ENCODE data around the gene SEMA4A.
"Not testable (repeated sequence)": the region's sequence is repeated elsewhere in the genome, so short reads cannot be mapped to it uniquely, and the experiment has no call there.

Gene SEMA4A

DNA sequence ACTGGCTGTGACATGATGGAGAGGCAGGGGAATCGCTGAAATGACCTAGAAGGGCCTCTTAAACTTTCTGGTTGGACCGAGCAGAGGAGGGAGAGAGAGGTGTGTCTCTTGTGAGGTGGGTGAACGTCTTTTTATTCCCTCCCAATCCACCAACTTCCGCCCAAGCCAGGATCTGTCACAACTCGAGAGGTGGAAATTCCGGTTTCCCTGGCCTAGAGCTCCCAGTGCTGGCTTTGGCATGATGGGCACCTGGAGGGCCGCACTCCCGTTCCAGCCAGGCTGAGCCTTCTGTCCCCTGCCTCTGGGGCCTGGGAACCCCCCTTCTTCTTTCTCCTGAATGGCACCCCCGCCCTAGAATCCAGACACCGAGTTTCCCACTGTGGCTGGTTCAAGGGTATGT, at the start of gene SEMA4A:
TSS of gene SEMA4A (plus strand) at position 224 of the 400 bp plus-strand sequence. CDS start 994 bp downstream, outside the sequence.
- DNase-seq (ENCODE audit: low read depth in 2 of 2), result no peak

DNA sequence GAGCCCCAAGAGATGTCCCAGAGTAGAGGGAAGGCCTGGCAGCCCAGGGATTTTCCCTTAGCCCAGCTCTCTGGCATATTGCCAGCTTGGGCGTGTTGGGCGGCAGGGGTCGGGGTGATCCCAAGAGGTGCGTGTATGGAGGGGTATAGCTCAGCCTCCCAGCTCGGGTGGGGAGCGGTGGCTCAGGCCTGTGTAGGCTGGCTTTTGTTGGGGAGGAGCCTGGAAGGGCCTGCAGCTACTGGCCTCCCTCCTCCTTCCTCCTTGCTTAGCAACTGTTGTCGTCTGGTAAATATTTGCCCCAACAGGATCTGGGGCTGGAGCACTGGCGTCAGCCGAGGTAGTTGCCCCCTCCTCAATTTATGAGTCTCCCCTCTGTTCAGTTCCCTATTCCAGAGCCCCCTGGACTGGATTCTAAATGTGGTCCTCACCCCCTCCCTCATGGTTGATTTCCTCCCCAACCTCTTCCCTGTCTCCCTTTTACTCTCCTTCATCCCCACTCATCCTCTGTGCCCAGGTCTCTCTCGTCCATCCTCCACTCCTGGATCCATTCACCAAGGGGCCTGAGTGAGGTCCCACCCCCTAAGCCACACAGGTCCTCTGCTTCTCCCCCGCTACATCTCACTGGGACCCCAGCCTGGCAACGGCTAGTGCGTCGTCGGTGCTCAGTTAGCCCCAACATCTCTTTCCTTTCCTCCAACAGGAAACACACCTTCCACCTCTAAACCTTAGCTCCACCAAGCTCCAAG, 49.1 kb upstream of the SEMA4A start:
- DNase-seq (ENCODE audit: low read depth in 2 of 2), result no peak

DNA sequence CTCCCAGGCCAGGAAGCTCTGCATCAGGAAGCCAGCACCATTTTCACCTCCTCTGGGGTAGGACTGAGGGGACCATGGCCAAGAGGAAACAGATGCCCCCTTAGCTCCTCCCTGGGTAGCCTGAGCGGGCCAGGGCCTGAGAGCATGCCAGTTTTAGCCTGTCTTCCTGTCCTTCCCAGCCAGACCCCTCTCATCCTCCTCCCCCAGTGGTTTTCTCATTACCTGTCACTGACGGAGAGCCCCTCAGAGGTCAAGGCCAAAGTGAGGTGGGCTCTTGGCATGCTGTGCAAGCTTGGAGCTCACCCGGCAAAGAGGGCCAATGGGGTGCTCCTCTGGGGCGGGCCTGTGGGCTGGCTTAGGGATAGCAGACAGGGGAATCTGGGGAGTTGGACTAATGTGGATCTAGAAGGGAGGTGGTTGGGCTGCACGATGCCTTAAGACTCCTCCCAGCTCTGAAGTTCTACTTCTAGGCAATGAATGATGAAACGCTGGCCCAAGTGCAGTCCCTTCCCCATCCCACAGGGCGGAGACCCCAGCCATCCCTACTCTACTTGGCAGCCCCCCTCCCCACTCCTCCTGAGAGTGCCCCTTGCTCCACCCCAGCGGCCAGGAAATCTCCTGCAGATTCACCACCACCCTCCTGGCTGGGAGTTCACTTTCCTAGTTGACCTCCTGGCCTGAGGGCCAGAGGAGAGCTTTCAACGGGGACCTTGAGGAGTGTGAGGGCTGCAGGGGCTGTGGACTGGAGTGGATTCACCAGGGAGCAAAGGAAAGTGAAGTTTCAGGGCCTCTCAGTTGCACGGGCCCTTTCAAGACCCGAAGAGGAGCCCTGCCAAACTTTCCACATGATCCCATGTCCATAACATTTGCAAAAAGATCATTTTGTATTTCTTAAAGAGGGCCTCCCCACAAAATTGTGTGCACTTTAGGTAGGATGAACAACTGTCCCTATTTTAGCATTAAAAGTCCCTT, 48.2 kb upstream of the SEMA4A start:
- no peak for DNase-seq (ENCODE audit: low read depth in 2 of 2)

DNA sequence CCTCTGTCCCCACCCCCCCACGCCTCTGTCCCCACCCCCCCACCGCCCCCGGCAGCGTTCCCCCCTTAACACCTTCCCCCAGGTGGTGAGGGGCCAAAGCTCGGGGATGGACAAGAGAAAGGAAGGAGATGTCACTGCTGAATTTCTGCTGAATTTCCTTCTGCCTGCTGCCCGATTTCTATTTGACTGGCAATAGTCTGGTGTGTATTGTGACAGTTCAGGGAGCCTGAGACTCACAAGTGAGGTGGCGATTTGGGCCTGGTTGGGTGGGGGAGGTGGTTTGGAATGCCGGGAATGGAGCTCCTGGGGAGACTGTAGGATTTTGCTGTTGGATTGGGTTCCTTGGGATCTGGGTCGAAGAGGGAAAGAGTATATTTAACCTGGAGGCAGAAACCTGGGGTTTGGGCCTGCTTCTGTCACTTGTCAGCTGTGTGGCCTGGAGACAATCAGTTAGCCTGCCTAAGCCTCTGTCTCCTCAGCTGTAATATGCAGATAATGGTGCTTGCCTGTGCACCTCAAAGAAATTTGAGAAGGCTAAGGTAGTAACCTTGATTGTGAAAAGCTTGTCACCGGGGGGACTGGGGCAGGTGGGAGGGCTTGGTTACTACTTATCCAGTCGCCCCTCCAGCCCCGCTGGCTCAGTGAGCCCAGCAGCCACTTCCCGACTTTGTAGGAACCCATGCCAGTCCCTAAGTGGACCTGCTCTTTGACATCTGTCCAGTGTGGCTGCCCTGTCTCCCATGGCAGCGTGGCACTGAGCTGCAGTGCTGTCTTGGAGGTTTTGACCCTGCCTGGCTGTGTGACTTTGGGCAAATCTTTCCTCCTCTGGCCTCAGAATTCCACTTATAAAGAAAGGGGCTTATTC, 46.5 kb upstream of the SEMA4A start:
- DNase-seq (ENCODE audit: low read depth in 2 of 2), result no peak

DNA sequence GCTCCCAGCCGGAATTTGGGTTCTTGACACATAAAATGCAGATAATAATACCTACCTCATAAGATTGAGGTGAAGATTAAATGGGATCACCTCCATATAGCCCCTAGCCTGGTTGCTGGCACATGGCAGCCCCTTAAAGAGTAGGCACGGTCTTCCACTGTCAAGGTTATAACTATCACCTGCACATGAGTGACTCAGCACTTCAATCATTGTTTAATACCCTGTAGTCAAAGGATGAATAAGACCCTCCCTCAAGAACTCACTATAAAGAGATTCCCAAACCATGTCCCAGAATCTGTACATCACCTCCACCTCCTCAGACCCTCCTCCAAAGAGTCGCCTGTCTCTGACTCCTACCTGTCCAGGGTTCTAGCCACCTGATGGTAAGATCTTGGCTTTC, 45.3 kb upstream of the SEMA4A start:
- no peak for DNase-seq (ENCODE audit: low read depth in 2 of 2)

DNA sequence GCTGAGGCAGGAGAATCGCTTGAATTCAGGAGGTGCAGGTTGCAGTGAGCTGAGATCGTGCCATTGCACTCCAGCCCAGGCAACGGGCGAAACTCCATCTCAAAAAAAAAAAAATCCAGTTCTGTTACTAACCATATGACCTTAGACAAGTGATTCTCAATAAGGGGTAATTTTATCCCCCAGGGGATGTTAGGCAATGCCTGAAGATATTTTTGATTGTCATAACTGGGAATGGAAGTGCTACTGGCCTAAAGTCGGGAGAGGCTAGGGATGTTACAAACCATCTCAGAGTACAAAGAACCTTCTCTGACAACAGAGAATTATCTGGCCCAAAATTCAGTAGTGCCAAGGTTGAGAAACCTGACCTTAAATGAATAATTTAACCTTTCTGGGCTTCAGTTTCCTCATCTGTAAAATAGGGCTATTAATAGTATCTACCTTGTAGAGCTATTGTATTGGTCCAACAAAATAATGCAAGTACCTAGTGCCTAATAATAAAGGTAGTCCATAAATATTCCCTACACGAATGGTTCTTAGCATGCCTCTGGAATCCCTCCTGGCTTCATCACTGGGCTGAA, 44.6 kb upstream of the SEMA4A start:
- DNase-seq (ENCODE audit: low read depth in 2 of 2), result no peak

DNA sequence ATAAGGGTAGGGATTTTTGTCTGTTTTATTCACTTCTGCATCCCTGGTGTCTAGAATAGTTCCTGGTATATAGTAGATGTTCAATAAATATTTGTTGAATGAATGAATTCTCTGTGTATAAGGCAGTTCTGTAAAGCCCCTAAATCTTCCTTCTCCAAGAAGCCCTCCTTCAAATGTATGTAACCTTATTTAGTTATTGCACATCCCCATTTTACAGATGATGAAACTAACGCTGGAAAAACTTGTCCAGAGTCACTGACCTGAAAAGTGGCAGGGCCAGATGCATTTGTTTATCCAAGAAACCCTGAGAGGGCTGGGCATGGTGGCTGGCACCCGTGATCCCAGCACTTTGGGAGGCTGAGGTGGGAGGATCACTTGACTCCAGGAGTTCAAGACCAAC, 43.1 kb upstream of the SEMA4A start:
- no peak for DNase-seq (ENCODE audit: low read depth in 2 of 2)

DNA sequence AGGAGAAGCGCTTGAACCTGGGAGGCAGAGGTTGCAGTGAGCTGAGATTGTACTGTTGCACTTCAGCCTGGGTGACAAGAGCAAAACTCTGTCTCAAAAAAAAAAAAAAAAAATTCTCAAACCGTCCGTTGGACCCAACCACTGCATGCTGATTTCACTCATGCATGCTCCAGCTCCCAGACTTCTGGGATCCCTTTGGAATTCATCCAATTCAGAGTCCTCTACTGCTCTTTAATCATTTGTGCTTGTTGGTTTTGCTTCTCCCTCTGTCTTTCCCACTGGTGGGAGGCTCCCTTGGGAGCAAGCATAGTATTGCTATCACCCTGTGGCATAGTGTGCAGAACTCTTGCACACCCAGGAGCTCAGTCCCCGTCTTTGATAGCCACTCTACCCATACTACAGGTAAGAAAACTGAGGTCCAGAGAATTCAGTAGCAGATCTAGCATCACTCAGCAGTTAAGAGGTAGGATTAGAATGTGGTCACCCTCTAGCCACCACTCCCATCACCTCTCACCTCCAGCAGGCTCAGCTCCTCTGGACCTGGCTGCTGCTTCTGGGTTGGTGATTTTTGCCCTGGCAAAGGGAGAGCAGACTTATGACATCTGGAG, 41.9 kb upstream of the SEMA4A start:
- DNase-seq (ENCODE audit: low read depth in 2 of 2), result no peak

DNA sequence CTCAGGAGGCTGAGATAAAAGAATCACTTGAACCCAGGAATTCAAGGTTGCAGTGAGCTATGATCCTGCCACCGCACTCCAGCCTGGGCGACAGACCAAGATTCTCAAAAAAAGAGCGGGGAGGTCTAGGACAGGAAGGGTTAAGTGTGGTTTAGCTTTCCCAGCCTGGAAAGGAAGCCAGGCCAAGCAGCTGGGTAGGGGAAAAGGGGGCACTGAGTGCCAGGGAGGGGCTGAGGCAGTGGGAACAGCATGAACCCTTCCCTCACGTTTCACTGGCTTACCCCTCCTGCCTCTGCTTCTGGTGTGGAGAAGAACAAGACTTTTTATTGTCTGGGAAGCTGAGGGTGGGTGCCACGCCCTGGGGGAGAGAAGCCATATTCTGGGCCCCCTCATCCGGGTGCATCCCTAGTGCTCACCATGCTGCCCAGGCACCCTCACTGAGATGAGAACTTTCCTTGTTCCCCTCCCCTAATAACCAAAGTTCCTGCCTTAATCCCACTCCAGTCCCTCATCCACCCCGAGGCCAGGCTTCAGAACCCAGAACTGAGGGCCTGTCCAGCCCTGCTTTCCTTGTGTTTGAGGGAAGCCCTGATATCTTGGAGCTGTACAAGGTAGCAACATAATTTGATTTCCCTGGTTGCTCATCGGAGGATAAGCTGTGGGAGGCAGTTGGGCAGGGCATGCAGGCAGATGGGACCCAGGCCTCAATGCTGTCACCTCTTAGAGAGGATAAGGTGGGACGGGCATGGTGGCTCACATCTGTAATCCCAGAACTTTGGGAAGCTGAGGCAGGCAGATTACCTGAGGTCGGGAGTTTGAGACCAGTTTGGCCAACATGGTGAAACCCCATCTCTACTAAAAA, 40.9 kb upstream of the SEMA4A start:
- DNase-seq (ENCODE audit: low read depth in 2 of 2), result no peak

DNA sequence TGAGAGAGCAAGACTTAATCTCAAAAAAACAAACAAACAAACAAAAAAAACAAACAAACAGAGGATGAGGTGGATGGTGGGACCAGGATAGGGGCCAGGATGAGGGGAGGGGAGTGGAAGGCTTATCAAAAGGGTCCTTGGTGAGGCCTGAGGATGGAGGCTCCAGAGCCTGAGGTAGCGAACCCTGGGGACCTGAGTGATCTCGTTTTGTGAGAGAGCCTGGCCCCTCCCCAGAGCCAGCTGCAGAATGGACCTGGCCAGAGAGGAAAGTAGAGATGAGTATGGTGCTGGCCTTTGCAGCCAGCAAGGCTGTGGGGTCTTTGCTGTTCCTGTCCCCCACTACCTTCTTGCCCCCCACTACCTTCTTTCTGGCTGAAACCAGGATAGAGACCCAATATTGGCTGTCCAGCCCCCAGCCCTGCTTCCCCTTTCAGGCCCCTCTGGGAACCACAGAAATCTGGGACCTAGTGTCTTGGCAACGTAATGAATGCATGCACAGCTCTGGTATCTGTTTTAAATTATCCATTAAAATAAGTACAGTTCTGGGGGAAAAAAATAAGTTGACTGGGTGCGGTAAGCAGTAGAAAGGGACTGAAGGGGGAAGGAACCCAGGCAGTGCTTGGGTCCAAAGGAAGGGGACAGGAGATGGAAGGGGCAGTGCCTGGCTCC, 40.0 kb upstream of the SEMA4A start:
- no peak for DNase-seq (ENCODE audit: low read depth in 2 of 2)

DNA sequence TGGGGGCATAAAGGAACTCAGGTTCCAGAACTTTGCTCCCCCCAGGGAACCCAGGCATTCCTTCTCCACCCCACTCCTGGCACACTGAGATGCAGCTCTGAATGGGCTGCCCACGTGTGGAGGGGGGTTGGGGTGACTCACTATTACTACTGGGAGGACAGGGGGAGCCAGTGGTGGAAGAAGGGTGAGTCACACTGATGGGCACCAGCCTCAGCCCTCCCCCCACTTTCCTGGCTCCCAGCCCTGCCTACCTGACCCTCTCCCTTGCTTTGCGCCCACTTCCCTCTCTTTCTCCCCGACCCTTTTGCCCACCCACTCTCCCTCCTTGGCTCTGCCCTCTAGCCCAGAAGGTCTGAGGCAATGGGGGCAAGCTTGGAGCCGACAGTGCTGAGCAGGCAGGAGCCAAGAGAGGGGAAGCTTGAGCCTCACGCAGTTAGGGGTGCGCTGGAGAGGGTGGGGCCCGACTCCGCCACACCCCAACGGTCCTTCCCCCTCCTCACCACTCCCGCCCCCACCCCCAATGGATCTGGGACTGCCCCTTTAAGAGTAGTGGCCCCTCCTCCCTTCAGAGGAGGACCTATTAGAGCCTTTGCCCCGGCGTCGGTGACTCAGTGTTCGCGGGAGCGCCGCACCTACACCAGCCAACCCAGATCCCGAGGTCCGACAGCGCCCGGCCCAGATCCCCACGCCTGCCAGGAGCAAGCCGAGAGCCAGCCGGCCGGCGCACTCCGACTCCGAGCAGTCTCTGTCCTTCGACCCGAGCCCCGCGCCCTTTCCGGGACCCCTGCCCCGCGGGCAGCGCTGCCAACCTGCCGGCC, 39.1 kb upstream of the SEMA4A start, which contains the start of gene LMNA:
TSS of gene LMNA (plus strand) at position 611 of the 818 bp plus-strand sequence. CDS start 208 bp downstream, outside the sequence.
- peak; percentile 81 for DNase-seq (ENCODE audit: low read depth in 2 of 2)

DNA sequence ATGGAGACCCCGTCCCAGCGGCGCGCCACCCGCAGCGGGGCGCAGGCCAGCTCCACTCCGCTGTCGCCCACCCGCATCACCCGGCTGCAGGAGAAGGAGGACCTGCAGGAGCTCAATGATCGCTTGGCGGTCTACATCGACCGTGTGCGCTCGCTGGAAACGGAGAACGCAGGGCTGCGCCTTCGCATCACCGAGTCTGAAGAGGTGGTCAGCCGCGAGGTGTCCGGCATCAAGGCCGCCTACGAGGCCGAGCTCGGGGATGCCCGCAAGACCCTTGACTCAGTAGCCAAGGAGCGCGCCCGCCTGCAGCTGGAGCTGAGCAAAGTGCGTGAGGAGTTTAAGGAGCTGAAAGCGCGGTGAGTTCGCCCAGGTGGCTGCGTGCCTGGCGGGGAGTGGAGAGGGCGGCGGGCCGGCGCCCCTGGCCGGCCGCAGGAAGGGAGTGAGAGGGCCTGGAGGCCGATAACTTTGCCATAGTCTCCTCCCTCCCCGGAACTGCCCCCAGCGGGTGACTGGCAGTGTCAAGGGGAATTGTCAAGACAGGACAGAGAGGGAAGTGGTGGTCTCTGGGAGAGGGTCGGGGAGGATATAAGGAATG, 38.4 kb upstream of the SEMA4A start:
- DNase-seq (ENCODE audit: low read depth in 2 of 2), result no peak

DNA sequence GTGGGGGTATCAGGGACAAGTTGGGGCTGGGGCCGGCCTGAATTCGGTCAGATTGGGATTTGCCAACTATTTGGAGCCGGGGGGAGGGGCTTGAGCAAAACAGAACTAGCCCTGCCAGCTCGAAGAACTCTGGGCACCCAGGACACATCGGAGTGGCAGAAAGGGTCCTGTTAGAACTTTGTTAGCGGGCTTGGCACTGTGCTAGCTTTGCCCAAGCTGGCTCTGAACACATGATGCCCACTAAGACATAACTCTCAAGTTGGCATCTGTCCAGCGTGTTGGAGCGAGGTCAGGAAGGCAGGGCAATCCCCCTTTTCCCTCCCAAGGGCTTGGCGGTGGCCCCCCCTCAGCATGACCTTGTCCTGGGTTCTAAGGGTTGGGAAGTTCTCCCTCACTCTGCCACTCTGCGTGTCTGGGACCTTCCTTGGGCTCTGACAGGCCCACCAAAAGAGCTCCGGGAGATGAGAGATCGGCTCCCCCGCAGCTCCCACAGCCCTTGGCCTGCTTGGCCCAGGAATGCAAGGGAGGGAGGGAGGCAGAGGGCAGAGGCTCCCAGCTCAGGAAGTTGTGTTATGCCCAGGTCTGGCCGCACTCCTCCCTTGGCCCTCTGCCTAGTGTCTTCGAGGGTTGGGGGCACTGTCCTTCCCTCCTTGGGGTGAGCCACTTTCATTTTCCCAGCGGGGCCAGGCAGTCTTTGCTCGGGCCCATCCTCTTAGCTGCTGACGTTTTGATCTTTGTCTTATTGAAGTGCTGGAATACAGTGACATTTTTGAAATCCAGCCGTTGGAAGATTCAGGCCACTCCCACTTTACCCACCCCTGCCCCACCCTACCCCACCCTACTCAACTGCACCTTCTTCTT, 37.6 kb upstream of the SEMA4A start:
- no peak for DNase-seq (ENCODE audit: low read depth in 2 of 2)

DNA sequence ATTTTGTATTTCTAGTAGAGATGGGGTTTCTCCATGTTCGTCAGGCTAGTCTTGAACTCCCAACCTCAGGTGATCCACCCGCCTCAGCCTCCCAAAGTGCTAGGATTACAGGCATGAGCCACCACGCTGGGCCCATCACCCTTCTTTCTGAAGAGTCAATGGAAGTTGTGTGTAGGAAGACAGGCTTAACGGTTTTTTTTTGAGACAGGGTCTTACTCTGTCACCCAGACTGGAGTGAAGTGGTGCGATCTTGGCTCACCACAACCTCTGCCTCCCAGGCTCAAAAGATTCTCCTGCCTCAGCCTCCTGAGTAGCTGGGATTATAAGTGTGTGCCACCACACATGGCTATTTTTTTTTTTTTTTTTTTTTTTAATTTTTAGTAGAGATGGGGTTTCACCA, 36.7 kb upstream of the SEMA4A start:
- DNase-seq (ENCODE audit: low read depth in 2 of 2), result not testable (repeated sequence)

DNA sequence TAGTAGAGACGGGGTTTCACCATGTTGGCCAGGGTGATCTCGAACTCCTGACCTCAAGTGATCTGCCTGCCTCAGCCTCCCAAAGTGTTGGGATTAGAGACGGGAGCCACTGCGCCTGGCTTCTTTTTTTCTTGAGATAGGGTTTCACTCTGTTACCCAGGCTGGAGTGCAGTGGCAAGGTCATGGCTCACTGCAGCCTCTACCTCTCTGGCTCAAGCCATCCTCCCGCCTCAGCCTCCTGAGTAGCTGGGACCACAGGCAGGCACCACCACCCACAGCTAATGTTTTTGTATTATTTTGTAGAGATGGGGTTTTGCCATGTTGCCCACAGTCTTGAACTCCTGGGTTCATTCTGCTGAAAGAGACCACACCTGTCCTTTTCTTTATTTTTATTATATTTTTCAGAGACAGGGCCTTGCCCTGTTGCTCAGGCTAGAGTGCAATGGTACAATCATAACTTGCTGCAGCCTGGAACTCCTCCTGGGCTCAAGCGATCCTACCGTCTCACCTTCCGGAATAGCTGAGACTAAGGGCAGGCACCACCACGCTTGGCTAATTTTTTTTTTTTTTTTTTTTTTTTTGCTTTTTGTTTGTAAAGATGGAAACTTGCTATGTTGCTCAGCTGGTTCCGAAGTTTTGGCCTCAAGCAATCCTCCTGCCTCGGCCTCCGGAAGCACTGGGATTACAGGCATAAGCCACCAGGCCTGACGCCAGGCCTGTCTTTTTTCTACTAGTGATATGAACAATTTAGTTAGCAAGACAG, 35.8 kb upstream of the SEMA4A start:
- DNase-seq (ENCODE audit: low read depth in 2 of 2), result no peak

DNA sequence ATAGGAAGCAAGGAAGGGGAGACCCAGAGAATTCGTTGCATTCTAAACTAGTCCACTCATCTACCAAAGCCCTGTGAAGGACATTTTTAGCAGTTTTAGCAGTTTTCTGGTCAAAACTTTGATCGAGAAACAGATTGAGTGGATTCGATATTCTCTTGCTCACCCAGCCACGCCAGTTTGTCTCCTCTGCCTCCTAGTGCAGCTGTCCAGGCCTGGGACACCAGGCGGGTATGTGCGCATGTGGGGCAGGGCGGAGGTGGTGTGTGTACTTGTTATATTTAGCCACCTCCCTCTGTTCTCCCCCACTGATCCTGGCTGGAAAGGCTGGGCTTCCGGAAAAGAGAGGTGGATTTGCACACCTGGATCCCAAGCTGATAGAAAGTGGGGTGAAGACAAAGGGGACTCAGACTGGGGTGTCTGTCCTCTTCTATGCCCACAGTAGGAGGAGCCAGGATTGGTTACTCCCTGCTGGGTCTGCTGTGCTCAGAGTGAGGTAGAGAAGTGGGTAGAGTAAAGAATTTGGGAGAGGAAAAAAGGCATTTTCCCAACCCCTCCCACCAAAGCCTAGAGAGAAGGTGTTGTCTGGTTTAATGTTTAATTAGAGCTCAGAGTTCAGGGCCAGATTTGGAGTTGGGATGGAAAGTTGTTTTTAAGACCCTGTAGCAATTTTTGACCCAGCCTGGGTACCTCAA, 35.1 kb upstream of the SEMA4A start:
- no peak for DNase-seq (ENCODE audit: low read depth in 2 of 2)
